Measurements from ENCODE around the gene FBXL13. TPM values are rescaled to one million over a fixed set of nuclear protein-coding genes. Genes with fewer than 3 reads are reported as not detected.

FBXL13 gene
- total and polyA plus RNA-seq, 10 of the 15 experiments (the other 5 are each of a cell fraction or from before 2014, with no cell fraction given) = 0.08 to 0.95 (median 0.28) TPM; not detected in 2

GRCh38 chr7:103116511-103116910, 41.9 kb upstream of the FBXL13 start:
- Histone ChIP-seq H3K27me3 (replicated peaks in 1 of 2; ENCODE audit: control insufficient read depth in 2 of 2, insufficient read depth in 2 of 2, low read length in 1 of 2) (no peaks in the 10 kb centered on the region), H3K9ac (ENCODE audit: control insufficient read depth, insufficient read depth, low read length) (no peak overlapping the region), H3K4me2 (ENCODE audit: control insufficient read depth, insufficient read depth) (no peak overlapping the region), H3K4me1 (ENCODE audit: control insufficient read depth, insufficient read depth, low read length) (no peaks in the 10 kb centered on the region), H3K36me3 (ENCODE audit: control insufficient read depth in 2 of 2, insufficient read depth in 2 of 2, low read length in 1 of 2) (peaks cover 4 to 6% of the 10 kb centered on the region in 2 experiments; a peak in 3 of 4 replicates), H2AFZ (ENCODE audit: control insufficient read depth, low read depth, low read length) (no peak overlapping the region), H3K9me3 (replicated peaks; ENCODE audit: control insufficient read depth, insufficient read depth, low read length) (no peaks in the 10 kb centered on the region), H4K20me1 (ENCODE audit: control insufficient read depth, insufficient read depth) (no peaks in the 10 kb centered on the region), H3K27ac (ENCODE audit: control insufficient read depth, insufficient read depth) (no peak overlapping the region), H3K4me3 (no peak overlapping the region), H3K79me2 (ENCODE audit: control insufficient read depth, insufficient read depth, low read length) (no peaks in the 10 kb centered on the region)
- SMC1A ChIA-PET (ENCODE audit: uncharacterized antibody, unreplicated experiment) = no interaction called here
- FAIRE-seq = no peak
- TF ChIP-seq SP1 (IDR thresholded peaks at IDR 0.05; ENCODE audit: low read depth, low read length) = no peak
- no peak for TF ChIP-seq ZSCAN29 (IDR thresholded peaks at IDR 0.05)
- no peak for TF ChIP-seq RELA (IDR thresholded peaks at IDR 0.05; ENCODE audit: borderline replicate concordance, partially characterized antibody)
- no peak for TF ChIP-seq ZNF687 (IDR thresholded peaks at IDR 0.05)
- no peak for TF ChIP-seq RBBP5 (conservative IDR thresholded peaks at IDR 0.05)
- TF ChIP-seq SUPT20H (IDR thresholded peaks at IDR 0.05; ENCODE audit: borderline replicate concordance, control insufficient read depth, low read depth, low read length) = no peak
- TF ChIP-seq ZNF622 (IDR thresholded peaks at IDR 0.05) = no peak
- no peak for TF ChIP-seq BCL3 (IDR thresholded peaks at IDR 0.05; ENCODE audit: borderline replicate concordance, insufficient read depth, low read depth, low read length, poor library complexity, severe bottlenecking)
- TF ChIP-seq, protein P1, sequence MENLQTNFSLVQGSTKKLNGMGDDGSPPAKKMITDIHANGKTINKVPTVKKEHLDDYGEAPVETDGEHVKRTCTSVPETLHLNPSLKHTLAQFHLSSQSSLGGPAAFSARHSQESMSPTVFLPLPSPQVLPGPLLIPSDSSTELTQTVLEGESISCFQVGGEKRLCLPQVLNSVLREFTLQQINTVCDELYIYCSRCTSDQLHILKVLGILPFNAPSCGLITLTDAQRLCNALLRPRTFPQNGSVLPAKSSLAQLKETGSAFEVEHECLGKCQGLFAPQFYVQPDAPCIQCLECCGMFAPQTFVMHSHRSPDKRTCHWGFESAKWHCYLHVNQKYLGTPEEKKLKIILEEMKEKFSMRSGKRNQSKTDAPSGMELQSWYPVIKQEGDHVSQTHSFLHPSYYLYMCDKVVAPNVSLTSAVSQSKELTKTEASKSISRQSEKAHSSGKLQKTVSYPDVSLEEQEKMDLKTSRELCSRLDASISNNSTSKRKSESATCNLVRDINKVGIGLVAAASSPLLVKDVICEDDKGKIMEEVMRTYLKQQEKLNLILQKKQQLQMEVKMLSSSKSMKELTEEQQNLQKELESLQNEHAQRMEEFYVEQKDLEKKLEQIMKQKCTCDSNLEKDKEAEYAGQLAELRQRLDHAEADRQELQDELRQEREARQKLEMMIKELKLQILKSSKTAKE (IDR thresholded peaks at IDR 0.05; ENCODE audit: low read depth, poor library complexity, severe bottlenecking) = no peak
- CTCF ChIA-PET = no interaction called here
- DNase-seq (ENCODE audit: low read depth, low spot score) = no peak
- intact Hi-C loops (cut with micrococcal nuclease; ENCODE audit: unreplicated experiment) = no loop called here
- 100% methylated on average over 1 of the region's 1 CpG for WGBS (ENCODE audit: insufficient coverage, insufficient replicate concordance, low lambda C conversion rate, missing lambda C conversion rate)
- ATAC-seq = no peak
- POLR2A ChIA-PET = no interaction called here
- no TSS peak for BruUV-seq (replicated peaks)
- in situ Hi-C loops (cut with MboI) = no loop called here
- RAD21 ChIA-PET (ENCODE audit: unreplicated experiment) = no interaction called here

Data from GM12878 (cell line).